ENCODE measurements around the gene MPND. TPM values are rescaled to one million over a fixed set of nuclear protein-coding genes. Genes with fewer than 3 reads are reported as not detected.
A peak's percentile ranks its signal among the peaks of the same experiment; 100 is the strongest.

MPND gene
- total and polyA plus RNA-seq, 4 donors, result 10.8 to 47.4 (median 27.8) TPM

DNA sequence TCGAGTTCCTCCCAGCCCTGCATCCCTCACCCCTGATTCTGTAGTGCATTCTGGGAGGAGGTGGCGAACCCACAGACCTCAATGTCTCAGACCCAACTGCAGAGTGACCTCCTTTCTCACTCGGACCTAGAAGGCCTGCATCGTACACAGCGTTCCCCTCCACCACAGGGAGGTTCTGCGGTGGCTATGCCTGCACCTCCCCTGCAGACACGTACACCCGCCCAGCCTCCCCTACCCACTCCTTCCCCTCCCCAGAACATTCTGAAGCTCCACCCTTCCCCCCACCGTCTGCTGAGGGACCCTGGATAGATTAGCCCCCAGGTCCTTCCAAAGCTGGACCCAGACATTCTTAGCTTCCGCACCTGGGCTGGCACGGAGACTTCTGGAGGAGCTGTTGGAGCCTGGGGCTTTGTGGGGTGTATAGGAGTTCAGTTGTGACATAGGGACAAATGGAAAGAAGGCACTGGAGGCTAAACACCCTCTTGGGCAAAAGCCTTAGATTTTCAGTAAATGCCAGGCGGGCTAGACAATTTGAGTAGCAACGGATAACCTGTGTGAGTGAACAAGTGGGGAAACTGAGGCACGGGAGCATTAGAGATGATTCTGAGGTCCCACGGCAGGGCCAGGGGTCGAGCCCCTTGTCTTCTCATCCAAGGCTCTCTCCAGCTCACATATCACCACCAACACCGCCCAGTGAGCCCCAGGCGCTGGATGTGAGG, 39.4 kb upstream of the MPND start:
- Histone ChIP-seq H3K9me3 (ENCODE audit: control insufficient read depth, insufficient read depth, low read length) (no peaks in the 10 kb centered on the region), H3K4me1 (ENCODE audit: control insufficient read depth, insufficient read depth, low read length) (peaks cover 15% of the 10 kb centered on the region), H3K27ac (ENCODE audit: low read depth, low read length) (no peak overlapping the region), H3K27me3 (ENCODE audit: control insufficient read depth, insufficient read depth, low read length) (no peaks in the 10 kb centered on the region), H3K36me3 (ENCODE audit: control insufficient read depth, insufficient read depth, low read length) (peaks cover 33% of the 10 kb centered on the region), H3K4me3 (ENCODE audit: low read depth, low read length) (peak overlapping the region; percentile 6)
- no peak for DNase-seq (ENCODE audit: low read depth in 4 of 6, low spot score in 6 of 6)
- 55% methylated on average over 8 of the region's 18 CpGs for WGBS (ENCODE audit: insufficient coverage)

DNA sequence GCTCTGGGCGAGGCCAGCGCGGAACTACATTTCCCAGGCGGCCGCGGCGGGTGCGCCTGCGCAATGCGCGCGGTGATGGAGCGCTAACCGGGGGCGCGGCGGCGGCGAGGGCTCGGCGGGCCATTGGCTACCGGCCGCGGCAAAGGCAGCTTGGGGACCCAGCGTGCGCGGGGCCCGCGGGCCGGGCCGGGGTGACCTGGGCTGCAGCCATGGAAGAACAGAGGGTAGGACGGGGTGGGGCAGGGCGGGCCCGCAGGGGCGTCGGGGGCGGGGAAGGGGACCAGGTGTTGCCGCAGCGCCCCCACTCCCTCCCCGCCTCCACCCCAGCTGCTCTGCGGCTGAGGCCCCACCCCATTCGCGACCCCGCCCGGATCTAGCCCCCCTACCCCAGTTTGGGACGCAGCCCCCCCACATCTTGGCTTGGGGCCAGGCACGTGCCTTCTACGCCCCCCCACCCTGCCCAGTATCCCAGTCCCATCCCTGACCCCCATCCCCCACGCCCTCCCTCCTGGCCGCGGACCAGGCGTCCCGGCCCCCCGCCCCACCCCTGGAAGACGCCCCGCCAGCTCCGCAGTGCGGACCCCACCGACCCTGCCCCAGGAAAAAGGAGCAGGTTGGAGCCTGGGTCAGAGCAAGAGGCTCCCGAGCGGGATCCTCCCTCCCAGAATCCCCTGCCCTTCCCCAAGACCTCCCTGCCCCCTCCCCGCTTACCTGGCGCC, 38.7 kb upstream of the MPND start, which contains the start of gene FSD1:
TSS of gene FSD1 (plus strand) at position 61 of the 719 bp plus-strand sequence. CDS start at position 210, 149 bp downstream.
- Histone ChIP-seq H3K27me3 (ENCODE audit: control insufficient read depth, insufficient read depth, low read length) (no peaks in the 10 kb centered on the region), H3K4me1 (ENCODE audit: control insufficient read depth, insufficient read depth, low read length) (peaks cover 15% of the 10 kb centered on the region), H3K4me3 (ENCODE audit: low read depth, low read length) (peak within 1 kb of the TSS; percentile 16), H3K27ac (ENCODE audit: low read depth, low read length) (no peak within 1 kb of the TSS), H3K36me3 (ENCODE audit: control insufficient read depth, insufficient read depth, low read length) (peaks cover 38% of the 10 kb centered on the region), H3K9me3 (ENCODE audit: control insufficient read depth, insufficient read depth, low read length) (no peaks in the 10 kb centered on the region)
- under 1% methylated on average over 33 of the region's 63 CpGs for WGBS (ENCODE audit: insufficient coverage)
- peak in 5 of 6 donors; percentile 33 to 91 (median 56) for DNase-seq (ENCODE audit: low read depth in 4 of 6, low spot score in 6 of 6)

DNA sequence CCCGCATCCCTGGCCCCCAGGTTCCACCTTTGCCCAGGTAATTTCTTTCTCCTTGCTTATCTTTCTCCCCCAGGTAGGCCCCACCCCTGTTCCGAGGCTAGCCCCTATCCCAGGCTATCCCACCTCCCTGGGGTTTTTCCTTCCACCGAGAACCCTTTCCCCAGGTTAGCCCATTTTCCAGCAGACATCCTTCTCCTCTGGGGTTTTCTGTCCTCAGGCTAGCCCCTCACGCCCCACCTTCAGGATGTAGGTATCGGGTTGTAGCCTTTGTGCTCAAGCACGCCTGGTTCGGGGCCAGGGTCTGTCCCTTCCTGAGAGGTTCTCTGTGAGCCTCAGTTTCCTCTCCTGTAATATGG, 38.1 kb upstream of the MPND start:
- H3K27ac ChIP-seq (ENCODE audit: low read depth, low read length), result no peak overlapping the region
- no peak overlapping the region for H3K4me3 ChIP-seq (ENCODE audit: low read depth, low read length)
- H3K9me3 ChIP-seq (ENCODE audit: control insufficient read depth, insufficient read depth, low read length), result no peaks in the 10 kb centered on the region
- peaks cover 15% of the 10 kb centered on the region for H3K4me1 ChIP-seq (ENCODE audit: control insufficient read depth, insufficient read depth, low read length)
- peaks cover 42% of the 10 kb centered on the region for H3K36me3 ChIP-seq (ENCODE audit: control insufficient read depth, insufficient read depth, low read length)
- WGBS (ENCODE audit: insufficient coverage), result 73% methylated on average over 3 of the region's 7 CpGs
- DNase-seq (ENCODE audit: low read depth in 4 of 6, low spot score in 6 of 6), result peak in 1 of 6 donors; percentile 9
- no peaks in the 10 kb centered on the region for H3K27me3 ChIP-seq (ENCODE audit: control insufficient read depth, insufficient read depth, low read length)

DNA sequence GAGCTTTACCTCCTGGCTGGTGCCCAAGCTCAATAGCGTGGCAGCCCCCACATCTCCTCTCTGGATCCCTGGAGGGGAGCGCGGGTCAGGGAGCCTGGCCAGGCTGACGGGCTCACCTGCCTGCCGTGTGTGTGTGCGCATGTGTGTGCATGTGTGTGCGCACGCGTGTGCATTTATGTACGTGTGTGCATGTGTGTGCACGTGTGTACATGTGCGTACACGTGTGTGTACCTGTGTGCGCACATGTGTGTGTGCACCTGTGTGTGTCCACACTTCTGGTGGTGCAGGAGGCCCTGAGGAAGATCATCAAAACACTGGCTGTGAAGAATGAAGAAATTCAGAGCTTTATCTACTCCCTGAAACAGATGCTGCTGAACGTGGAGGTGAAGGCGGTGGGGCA, 37.7 kb upstream of the MPND start:
- no peaks in the 10 kb centered on the region for H3K27me3 ChIP-seq (ENCODE audit: control insufficient read depth, insufficient read depth, low read length)
- H3K27ac ChIP-seq (ENCODE audit: low read depth, low read length), result no peak overlapping the region
- no peaks in the 10 kb centered on the region for H3K9me3 ChIP-seq (ENCODE audit: control insufficient read depth, insufficient read depth, low read length)
- no peak overlapping the region for H3K4me3 ChIP-seq (ENCODE audit: low read depth, low read length)
- H3K4me1 ChIP-seq (ENCODE audit: control insufficient read depth, insufficient read depth, low read length), result peaks cover 15% of the 10 kb centered on the region
- DNase-seq (ENCODE audit: low read depth in 4 of 6, low spot score in 6 of 6), result no peak
- WGBS (ENCODE audit: insufficient coverage), result 88% methylated on average over 13 of the region's 16 CpGs
- H3K36me3 ChIP-seq (ENCODE audit: control insufficient read depth, insufficient read depth, low read length), result peaks cover 46% of the 10 kb centered on the region

DNA sequence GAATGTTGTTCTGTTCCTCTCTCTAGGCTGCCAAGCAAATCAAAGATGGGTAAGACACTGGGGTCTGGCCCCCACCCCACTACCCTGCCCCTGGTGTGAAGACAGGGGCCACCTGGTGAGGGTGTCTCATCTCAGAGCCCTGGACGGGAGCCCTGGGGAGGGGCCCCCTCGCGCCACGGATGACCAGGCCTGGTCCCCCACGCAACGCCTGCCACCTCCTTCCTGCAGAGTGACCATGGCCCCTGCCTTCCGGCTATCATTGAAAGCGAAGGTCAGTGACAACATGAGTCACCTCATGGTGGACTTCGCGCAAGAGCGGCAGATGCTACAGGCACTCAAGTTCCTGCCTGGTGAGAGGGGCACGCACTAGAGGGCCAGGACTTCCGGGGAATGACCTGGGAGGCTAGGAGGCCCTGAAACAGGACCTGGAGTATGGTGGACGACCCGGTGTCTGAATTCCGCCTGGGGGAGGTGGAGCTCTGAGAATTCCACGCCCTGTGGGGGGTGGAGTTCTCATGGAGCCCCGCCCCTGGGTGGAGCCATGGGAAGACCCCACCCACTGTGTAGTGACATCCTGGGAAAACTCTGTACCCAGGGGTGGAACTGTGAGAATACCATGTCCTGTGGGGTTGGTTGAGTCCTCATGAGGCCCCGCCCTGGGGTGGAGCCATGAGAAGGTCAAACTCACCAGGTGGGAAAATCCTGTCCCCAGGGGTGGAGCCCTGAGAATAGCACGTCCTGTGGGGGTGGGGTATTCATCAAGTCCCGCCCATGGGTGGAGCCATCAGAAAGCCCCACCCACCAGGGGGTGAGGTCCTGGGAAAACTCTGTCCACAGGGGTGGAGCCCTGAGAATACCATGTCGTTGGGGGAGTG, 32.9 kb upstream of the MPND start:
- DNase-seq (ENCODE audit: low read depth in 4 of 6, low spot score in 6 of 6), result no peak
- Histone ChIP-seq H3K27ac (ENCODE audit: low read depth, low read length) (no peak overlapping the region), H3K4me3 (ENCODE audit: low read depth, low read length) (no peak overlapping the region), H3K36me3 (ENCODE audit: control insufficient read depth, insufficient read depth, low read length) (peaks cover 79% of the 10 kb centered on the region), H3K27me3 (ENCODE audit: control insufficient read depth, insufficient read depth, low read length) (no peaks in the 10 kb centered on the region), H3K4me1 (ENCODE audit: control insufficient read depth, insufficient read depth, low read length) (peaks cover 2% of the 10 kb centered on the region), H3K9me3 (ENCODE audit: control insufficient read depth, insufficient read depth, low read length) (no peaks in the 10 kb centered on the region)
- WGBS (ENCODE audit: insufficient coverage), result 95% methylated on average over 19 of the region's 22 CpGs

DNA sequence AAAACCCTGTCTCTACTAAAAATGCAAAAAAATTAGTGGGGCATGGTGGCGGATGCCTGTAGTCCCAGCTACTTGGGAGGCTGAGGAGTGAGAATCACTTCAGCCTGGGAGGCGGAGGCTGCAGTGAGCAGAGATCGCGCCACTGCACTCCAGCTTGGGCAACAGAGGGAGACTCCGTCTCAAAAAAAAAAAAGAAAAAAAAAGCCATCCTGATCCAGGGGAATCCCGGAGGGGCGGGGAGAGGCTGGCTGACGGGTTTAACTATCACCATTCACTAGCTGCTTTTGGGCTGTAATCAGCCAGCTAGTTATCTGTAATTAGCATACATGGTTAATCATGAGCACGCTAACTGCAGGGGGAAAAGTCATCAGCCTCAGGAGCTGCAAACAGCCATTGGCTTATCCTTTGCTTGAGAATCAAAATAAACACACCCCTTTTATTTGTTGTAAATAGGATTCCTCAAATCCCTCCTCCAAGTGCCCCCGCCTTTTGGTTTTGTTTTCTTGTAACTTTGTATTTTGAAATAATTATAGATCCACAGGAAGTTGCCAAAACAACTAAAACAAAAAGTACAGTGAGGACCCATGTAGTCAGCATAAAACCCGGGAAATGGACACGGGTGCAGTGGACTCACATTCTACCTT, 29.4 kb upstream of the MPND start:
- peak in 2 of 6 donors; percentile 18 to 35 for DNase-seq (ENCODE audit: low read depth in 4 of 6, low spot score in 6 of 6)
- Histone ChIP-seq H3K36me3 (ENCODE audit: control insufficient read depth, insufficient read depth, low read length) (peaks cover 79% of the 10 kb centered on the region), H3K4me1 (ENCODE audit: control insufficient read depth, insufficient read depth, low read length) (no peaks in the 10 kb centered on the region), H3K4me3 (ENCODE audit: low read depth, low read length) (no peak overlapping the region), H3K27ac (ENCODE audit: low read depth, low read length) (no peak overlapping the region), H3K9me3 (ENCODE audit: control insufficient read depth, insufficient read depth, low read length) (no peaks in the 10 kb centered on the region), H3K27me3 (ENCODE audit: control insufficient read depth, insufficient read depth, low read length) (no peaks in the 10 kb centered on the region)
- WGBS (ENCODE audit: insufficient coverage), result 88% methylated on average over 2 of the region's 12 CpGs

DNA sequence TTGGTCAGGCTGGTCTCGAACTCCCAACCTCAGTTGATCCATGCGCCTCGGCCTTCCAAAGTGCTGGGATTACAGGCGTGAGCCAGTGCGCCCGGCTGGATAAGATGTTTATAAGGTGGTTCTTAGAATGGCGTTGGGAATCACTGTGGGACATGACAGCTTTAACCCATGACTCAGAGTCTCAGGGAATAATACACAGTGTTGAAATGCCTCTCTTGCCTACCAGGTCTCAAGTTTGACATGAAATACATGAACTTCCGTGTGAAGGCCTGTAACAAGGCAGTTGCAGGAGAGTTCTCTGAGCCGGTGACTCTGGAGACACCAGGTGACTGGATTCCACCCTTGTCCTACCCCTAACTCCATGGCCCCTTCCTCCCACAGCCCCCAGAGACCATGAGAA, 26.4 kb upstream of the MPND start:
- no peak overlapping the region for H3K4me3 ChIP-seq (ENCODE audit: low read depth, low read length)
- H3K36me3 ChIP-seq (ENCODE audit: control insufficient read depth, insufficient read depth, low read length), result peaks cover 67% of the 10 kb centered on the region
- no peaks in the 10 kb centered on the region for H3K4me1 ChIP-seq (ENCODE audit: control insufficient read depth, insufficient read depth, low read length)
- no peaks in the 10 kb centered on the region for H3K27me3 ChIP-seq (ENCODE audit: control insufficient read depth, insufficient read depth, low read length)
- no peak for DNase-seq (ENCODE audit: low read depth in 4 of 6, low spot score in 6 of 6)
- no peak overlapping the region for H3K27ac ChIP-seq (ENCODE audit: low read depth, low read length)
- H3K9me3 ChIP-seq (ENCODE audit: control insufficient read depth, insufficient read depth, low read length), result peaks cover 1% of the 10 kb centered on the region
- 84% methylated on average over 7 of the region's 9 CpGs for WGBS (ENCODE audit: insufficient coverage)

DNA sequence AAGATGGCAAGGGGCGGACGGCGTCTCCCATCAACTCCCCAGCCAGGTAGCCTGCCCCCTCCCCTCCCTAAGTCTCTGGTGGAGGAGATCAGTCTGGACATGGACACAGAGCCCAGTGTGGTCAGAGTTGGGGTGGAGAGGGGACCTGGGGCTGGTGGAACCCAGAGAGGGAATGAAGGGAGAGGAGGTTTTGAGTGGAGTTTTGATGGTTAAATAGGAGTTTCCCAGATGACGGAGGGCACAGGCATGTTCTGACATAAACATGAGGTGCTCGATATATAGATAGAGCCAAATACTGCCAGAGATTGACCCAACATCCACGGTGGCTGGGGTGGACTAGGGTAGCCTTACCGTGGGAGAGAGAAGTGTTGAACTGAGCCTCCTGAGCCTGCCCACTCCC, 24.9 kb upstream of the MPND start:
- 97% methylated on average over 3 of the region's 7 CpGs for WGBS (ENCODE audit: insufficient coverage)
- Histone ChIP-seq H3K9me3 (ENCODE audit: control insufficient read depth, insufficient read depth, low read length) (peaks cover 1% of the 10 kb centered on the region), H3K36me3 (ENCODE audit: control insufficient read depth, insufficient read depth, low read length) (peaks cover 63% of the 10 kb centered on the region), H3K27ac (ENCODE audit: low read depth, low read length) (no peak overlapping the region), H3K4me3 (ENCODE audit: low read depth, low read length) (no peak overlapping the region), H3K27me3 (ENCODE audit: control insufficient read depth, insufficient read depth, low read length) (no peaks in the 10 kb centered on the region), H3K4me1 (ENCODE audit: control insufficient read depth, insufficient read depth, low read length) (no peaks in the 10 kb centered on the region)
- DNase-seq (ENCODE audit: low read depth in 4 of 6, low spot score in 6 of 6), result no peak

DNA sequence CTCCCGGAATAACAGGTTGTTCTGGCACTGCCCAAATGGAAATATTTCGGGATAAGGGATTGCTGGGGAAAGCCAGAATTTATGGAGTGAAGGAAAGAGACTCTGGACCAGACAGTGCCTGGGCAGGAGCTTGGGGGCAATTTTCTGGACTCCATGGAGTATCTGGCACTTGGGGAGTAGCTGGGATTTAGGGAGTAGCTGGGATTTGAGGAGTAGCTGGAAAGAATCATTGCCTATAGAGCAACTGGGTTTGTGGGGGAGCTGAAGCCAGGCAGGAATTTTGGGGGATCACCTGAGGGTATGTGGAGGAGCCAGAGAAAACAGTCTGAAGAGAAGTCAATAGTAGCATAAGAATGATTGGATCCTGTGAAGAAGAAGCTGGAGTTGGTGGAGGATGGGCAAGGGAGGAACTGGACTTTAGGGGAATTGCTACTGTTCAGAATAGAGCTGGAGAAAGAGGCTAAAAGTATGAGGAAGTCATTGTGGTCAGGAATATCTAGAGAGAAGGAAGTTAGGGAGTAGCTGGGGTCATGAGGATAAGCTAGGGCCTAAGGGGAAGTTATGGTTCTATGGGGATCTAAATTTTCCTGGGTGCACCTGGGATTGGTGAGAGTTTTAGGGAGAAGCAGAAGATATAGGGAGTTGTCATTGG, 24.2 kb upstream of the MPND start:
- WGBS (ENCODE audit: insufficient coverage), result 95% methylated on average over 2 of the region's 2 CpGs
- H3K4me1 ChIP-seq (ENCODE audit: control insufficient read depth, insufficient read depth, low read length), result no peaks in the 10 kb centered on the region
- H3K9me3 ChIP-seq (ENCODE audit: control insufficient read depth, insufficient read depth, low read length), result peaks cover 1% of the 10 kb centered on the region
- H3K27me3 ChIP-seq (ENCODE audit: control insufficient read depth, insufficient read depth, low read length), result no peaks in the 10 kb centered on the region
- peaks cover 66% of the 10 kb centered on the region for H3K36me3 ChIP-seq (ENCODE audit: control insufficient read depth, insufficient read depth, low read length)
- H3K4me3 ChIP-seq (ENCODE audit: low read depth, low read length), result no peak overlapping the region
- no peak overlapping the region for H3K27ac ChIP-seq (ENCODE audit: low read depth, low read length)
- no peak for DNase-seq (ENCODE audit: low read depth in 4 of 6, low spot score in 6 of 6)
